Prostate gland (tissue), 2 donors: ENCODE results near the gene MAP1B. TPM values are rescaled to one million over a fixed set of nuclear protein-coding genes. Genes with fewer than 3 reads are reported as not detected.

Experiments
- DNase-seq: peaks from one replicate; pipeline ENCODE4 v3.0.0-alpha.2; 2019; ENCODE audit warnings: low spot score
- H3K27ac ChIP-seq, 2 donors: fragments of 200-600 bp; sonication (generic); 2 replicates each; pipeline ENCODE4 v1.5.1; 2017 to 2019
- H3K27me3 ChIP-seq: fragments of 200-600 bp; sonication (generic); replicated peaks from 2 replicates; pipeline ENCODE4 v1.5.1; 2019; ENCODE audit not compliant: insufficient read depth
- H3K36me3 ChIP-seq, 2 donors: fragments of 200-600 bp; sonication (generic); 1 replicate in 1 of 2; 2 replicates in 1 of 2; pipeline versions ENCODE4 v1.5.1 to v1.8.1; 2017 to 2019
- H3K4me1 ChIP-seq: fragments of 200-600 bp; sonication (generic); replicated peaks from 2 replicates; pipeline ENCODE4 v1.5.1; 2019
- H3K4me3 ChIP-seq, 2 donors: fragments of 200-600 bp; sonication (generic); 2 replicates each; pipeline ENCODE4 v1.5.1; 2017 to 2019
- H3K9me3 ChIP-seq: fragments of 200-600 bp; sonication (generic); 2 replicates; pipeline ENCODE4 v1.5.1; 2017
- POLR2A ChIP-seq: fragments of 450-650 bp; IDR thresholded peaks from one replicate; pipeline ENCODE4 v1.6.1; 2016; ENCODE audit warnings: antibody characterized with exemption, mild to moderate bottlenecking
- POLR2AphosphoS5 ChIP-seq: sonication (generic); formaldehyde crosslinking; IDR thresholded peaks from one replicate; pipeline ENCODE4 v1.6.1; 2017; ENCODE audit warnings: antibody characterized with exemption
- WGBS: methylation state at CpG from one replicate; pipeline ENCODE4 v1.1.5; 2018; 5-methylcytosine and 5-hydroxymethylcytosine counted together
- intact Hi-C: fragments of 100-400 bp; cut with DNase I; formaldehyde crosslinking; loops from one replicate; pipeline ENCODE4 v1.14.2; 2022
- total RNA-seq, 2 donors: library from RNA; depleted of rRNA; stranded (reverse); fragments of >200 nt; gene quantifications; one replicate each; pipeline ENCODE4 v1.1.0, GENCODE V29; 2016
- TF ChIP-seq, protein P1 (sequence below), 4 experiments: fragments of 200-600 bp in 2 of 4; fragments of 450-650 bp in 2 of 4; sonication (generic) in 2 of 4; IDR thresholded peaks; 1 replicate in 3 of 4; 2 replicates in 1 of 4; pipeline ENCODE4 v1.5.1; 2016 to 2019; ENCODE audit warnings: antibody characterized with exemption in 4 of 4, mild to moderate bottlenecking in 2 of 4, moderate library complexity in 2 of 4

Gene MAP1B
- total RNA-seq, 2 donors from 2014 or later = 99.6 to 515 TPM

DNA sequence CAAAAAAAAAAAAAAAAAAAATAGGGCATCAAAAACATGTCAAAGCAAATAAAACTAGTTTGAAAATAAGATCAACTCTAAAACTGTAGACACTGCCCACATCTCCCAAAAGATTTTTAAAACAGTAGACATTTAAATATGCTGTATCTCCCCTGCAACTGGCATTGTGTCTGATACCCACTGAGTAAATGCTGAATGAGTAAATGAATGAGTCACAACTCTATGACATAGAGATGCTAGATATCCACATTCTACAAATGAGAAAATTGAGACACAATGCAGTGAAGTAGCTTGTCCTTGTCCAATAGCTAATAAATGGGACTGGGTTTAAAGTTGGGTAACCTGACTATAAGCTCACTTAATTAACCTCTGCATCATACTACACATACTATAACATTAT lies 14.1 kb upstream of the MAP1B start:
- H3K4me3 ChIP-seq = no peak overlapping the region
- H3K36me3 ChIP-seq = no peaks in the 10 kb centered on the region
- H3K4me1 ChIP-seq = no peaks in the 10 kb centered on the region
- H3K9me3 ChIP-seq = no peaks in the 10 kb centered on the region
- H3K27ac ChIP-seq = no peak overlapping the region
- no peak for TF ChIP-seq POLR2A
- TF ChIP-seq, protein P1, sequence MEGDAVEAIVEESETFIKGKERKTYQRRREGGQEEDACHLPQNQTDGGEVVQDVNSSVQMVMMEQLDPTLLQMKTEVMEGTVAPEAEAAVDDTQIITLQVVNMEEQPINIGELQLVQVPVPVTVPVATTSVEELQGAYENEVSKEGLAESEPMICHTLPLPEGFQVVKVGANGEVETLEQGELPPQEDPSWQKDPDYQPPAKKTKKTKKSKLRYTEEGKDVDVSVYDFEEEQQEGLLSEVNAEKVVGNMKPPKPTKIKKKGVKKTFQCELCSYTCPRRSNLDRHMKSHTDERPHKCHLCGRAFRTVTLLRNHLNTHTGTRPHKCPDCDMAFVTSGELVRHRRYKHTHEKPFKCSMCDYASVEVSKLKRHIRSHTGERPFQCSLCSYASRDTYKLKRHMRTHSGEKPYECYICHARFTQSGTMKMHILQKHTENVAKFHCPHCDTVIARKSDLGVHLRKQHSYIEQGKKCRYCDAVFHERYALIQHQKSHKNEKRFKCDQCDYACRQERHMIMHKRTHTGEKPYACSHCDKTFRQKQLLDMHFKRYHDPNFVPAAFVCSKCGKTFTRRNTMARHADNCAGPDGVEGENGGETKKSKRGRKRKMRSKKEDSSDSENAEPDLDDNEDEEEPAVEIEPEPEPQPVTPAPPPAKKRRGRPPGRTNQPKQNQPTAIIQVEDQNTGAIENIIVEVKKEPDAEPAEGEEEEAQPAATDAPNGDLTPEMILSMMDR (IDR thresholded peaks at IDR 0.05) = no peak
- TF ChIP-seq POLR2AphosphoS5 = no peak
- no peaks in the 10 kb centered on the region for H3K27me3 ChIP-seq
- intact Hi-C loops = no loop called here
- no peak for DNase-seq

DNA sequence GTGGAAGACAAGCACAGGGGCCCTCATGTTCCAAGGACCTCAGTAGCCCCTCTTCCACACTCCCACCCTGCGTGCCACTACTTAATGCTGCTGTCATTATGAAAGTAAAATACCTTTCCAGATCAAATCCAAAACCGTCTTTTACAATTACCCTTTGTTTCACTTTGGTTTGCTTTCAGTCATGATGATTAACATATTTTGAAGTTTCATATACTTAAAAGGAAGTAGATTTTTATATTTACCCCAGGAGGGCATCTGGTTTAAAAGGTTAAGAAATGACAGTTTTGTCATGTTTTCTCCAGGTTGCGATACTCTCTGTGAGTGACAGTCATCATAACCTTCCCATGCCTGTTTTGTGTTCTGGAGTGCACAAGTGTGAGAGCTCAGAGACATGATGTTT lies 13.5 kb upstream of the MAP1B start:
- 70% methylated on average over 3 of the region's 3 CpGs for WGBS
- Histone ChIP-seq H3K27me3 (no peaks in the 10 kb centered on the region), H3K4me1 (no peaks in the 10 kb centered on the region), H3K36me3 (no peaks in the 10 kb centered on the region), H3K27ac (no peak overlapping the region), H3K4me3 (no peak overlapping the region), H3K9me3 (no peaks in the 10 kb centered on the region)
- TF ChIP-seq, protein P1 (IDR thresholded peaks at IDR 0.05) = no peak
- no peak for TF ChIP-seq POLR2AphosphoS5
- no peak for TF ChIP-seq POLR2A
- intact Hi-C loops = no loop called here
- no peak for DNase-seq

- Histone ChIP-seq H3K4me3 (no peak overlapping the region), H3K27me3 (no peaks in the 10 kb centered on the region), H3K36me3 (no peaks in the 10 kb centered on the region), H3K4me1 (no peaks in the 10 kb centered on the region), H3K27ac (no peak overlapping the region), H3K9me3 (no peaks in the 10 kb centered on the region)
- 83% methylated on average over 6 of the region's 6 CpGs for whole genome bisulfite sequencing
- TF ChIP-seq, protein P1 (IDR thresholded peaks at IDR 0.05) = no peak
- TF ChIP-seq POLR2A (no peak), POLR2AphosphoS5 (no peak)
- intact Hi-C loops = no loop called here
- no peak for DNase-seq
Measured at GRCh38 chr5:72096602-72097188, 10.6 kb upstream of the MAP1B start.

- intact Hi-C loops = loop anchor here (10.0 kb wide), 1 partner anchor 87 kb away; no protein-coding TSS in a partner anchor
- Histone ChIP-seq H3K27ac (no peak overlapping the region), H3K4me1 (no peaks in the 10 kb centered on the region), H3K36me3 (no peaks in the 10 kb centered on the region), H3K9me3 (no peaks in the 10 kb centered on the region), H3K27me3 (no peaks in the 10 kb centered on the region), H3K4me3 (no peak overlapping the region)
- TF ChIP-seq POLR2AphosphoS5 (no peak), POLR2A (no peak)
- TF ChIP-seq, protein P1 (IDR thresholded peaks at IDR 0.05) = no peak
- 89% methylated on average over 1 of the region's 1 CpG for WGBS
- DNase-seq = no peak
Measured at GRCh38 chr5:72101828-72102227, 5.4 kb upstream of the MAP1B start.

DNA sequence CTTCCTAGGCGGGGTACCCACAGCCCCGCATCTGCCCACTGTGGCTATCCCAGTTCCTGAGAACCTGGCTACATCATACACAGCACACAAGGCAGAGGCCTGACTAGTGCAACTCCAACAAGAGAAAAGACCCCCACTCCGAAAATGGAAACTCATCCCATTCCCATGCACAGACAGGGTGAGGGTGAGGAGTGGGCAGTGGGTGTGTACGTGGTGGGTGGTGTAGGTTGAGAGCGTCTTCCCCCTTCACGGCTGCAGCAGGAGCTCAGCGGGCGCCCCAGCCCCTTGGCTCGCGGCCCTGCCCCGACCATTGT lies 501 bp upstream of the MAP1B start:
- H3K27ac ChIP-seq = peak overlapping the region; percentile 63 to 64
- intact Hi-C loops = loop anchor here (5.0 to 10.0 kb wide), 4 partner anchors 92 to 324 kb away; no protein-coding TSS in a partner anchor
- WGBS = 15% methylated on average over 11 of the region's 11 CpGs

More for the DNA sequence above, 501 bp upstream of the MAP1B start:
- no peaks in the 10 kb centered on the region for H3K9me3 ChIP-seq
- TF ChIP-seq POLR2A (no peak), POLR2AphosphoS5 (no peak)
- TF ChIP-seq, protein P1 (IDR thresholded peaks at IDR 0.05) = no peak
- no peak for DNase-seq
- no peaks in the 10 kb centered on the region for H3K4me1 ChIP-seq
- H3K36me3 ChIP-seq = no peaks in the 10 kb centered on the region
- H3K4me3 ChIP-seq = peak overlapping the region; percentile 46 to 54
- no peaks in the 10 kb centered on the region for H3K27me3 ChIP-seq
